SK-N-SH treated with all-trans-retinoic acid at 6 μM for 48 hours (cell line): ENCODE results near the gene CHST8.

ENCODE experiments used
- GLIS3 ChIP-seq: fragments of 250-450 bp; sonication (Bioruptor Pico); IDR thresholded peaks from 2 replicates; pipeline ENCODE4 v1.5.0; 2020; ENCODE audit warnings: mild to moderate bottlenecking, moderate library complexity
- OSR1 ChIP-seq: fragments of 250-450 bp; sonication (Bioruptor Pico); IDR thresholded peaks from 2 replicates; pipeline ENCODE4 v1.8.0; 2022; ENCODE audit warnings: moderate library complexity, mild to moderate bottlenecking, inconsistent platforms
- PPARA ChIP-seq: fragments of 250-450 bp; sonication (Bioruptor Pico); IDR thresholded peaks from 2 replicates; pipeline ENCODE4 v1.5.0; 2020; ENCODE audit warnings: mild to moderate bottlenecking, borderline replicate concordance
- TCF4 ChIP-seq: fragments of 250-450 bp; sonication (Bioruptor Pico); IDR thresholded peaks from 2 replicates; pipeline ENCODE4 v1.8.0; 2021; ENCODE audit warnings: mild to moderate bottlenecking, moderate library complexity, borderline replicate concordance
- ZFP3 ChIP-seq: fragments of 250-450 bp; sonication (Bioruptor Pico); IDR thresholded peaks from 2 replicates; pipeline ENCODE4 v1.5.0; 2020; ENCODE audit warnings: mild to moderate bottlenecking, moderate library complexity
- TF ChIP-seq, protein P1 (sequence below): fragments of 250-450 bp; sonication (Bioruptor Pico); IDR thresholded peaks from 2 replicates; pipeline ENCODE4 v1.8.0; 2020; ENCODE audit warnings: mild to moderate bottlenecking, moderate library complexity, borderline replicate concordance
- TF ChIP-seq, protein P2 (sequence below): fragments of 250-450 bp; sonication (Bioruptor Pico); IDR thresholded peaks from 2 replicates; pipeline ENCODE4 v1.5.1; 2020; ENCODE audit warnings: low read depth, mild to moderate bottlenecking, moderate library complexity

DNA sequence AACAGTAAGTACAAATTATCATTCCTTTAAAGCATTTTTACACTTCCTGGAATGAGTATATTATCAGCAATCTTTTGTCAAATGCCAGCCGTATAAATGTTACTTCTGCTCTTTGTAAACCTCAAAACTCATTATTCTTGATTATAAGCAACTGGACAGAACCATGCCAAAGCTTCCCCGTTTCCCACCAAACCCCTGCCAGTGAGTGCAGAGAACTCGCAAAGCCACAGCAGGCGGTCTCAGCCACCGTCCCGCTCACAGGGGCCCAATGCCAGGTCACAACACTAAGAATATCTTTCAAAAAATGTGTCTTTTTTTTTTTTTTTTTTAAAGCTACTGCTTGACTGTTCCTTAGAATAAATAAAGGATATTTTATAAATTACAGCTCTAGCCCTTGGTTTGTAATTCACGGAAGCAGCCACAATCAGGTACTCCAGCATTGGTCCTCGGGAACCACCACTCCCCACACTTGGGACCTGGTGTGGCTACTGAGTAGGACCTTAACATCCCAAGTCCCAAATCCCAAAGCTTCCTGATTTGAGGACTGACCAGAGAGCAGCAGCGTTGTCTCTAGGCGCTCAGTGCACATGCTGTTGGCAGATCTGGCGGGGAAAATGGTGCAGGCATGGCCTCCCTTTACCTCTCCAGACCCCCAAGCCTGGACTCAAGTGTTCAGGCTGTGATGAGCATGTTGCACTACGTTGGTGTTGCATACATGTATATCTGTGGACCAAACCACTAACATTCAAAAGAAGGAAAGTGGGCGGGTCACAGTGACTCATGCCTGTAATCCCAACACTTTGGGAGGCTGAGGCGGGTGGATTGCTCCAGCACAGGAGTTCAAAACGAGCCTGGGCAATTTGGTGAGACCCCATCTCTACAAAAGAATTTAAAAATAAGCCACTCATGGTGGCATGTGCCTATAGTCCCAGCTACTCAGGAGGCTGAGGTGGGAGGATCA, 193.9 kb downstream of the CHST8 start:
- TF ChIP-seq GLIS3 = no peak
- no peak for TF ChIP-seq OSR1 (CRISPR knock-in tag)
- TF ChIP-seq, protein P1, sequence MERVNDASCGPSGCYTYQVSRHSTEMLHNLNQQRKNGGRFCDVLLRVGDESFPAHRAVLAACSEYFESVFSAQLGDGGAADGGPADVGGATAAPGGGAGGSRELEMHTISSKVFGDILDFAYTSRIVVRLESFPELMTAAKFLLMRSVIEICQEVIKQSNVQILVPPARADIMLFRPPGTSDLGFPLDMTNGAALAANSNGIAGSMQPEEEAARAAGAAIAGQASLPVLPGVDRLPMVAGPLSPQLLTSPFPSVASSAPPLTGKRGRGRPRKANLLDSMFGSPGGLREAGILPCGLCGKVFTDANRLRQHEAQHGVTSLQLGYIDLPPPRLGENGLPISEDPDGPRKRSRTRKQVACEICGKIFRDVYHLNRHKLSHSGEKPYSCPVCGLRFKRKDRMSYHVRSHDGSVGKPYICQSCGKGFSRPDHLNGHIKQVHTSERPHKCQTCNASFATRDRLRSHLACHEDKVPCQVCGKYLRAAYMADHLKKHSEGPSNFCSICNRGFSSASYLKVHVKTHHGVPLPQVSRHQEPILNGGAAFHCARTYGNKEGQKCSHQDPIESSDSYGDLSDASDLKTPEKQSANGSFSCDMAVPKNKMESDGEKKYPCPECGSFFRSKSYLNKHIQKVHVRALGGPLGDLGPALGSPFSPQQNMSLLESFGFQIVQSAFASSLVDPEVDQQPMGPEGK = no peak
- TF ChIP-seq TCF4 (CRISPR knock-in tag) = no peak
- no peak for TF ChIP-seq PPARA (CRISPR knock-in tag)
- no peak for TF ChIP-seq ZFP3 (CRISPR knock-in tag)
- TF ChIP-seq, protein P2, sequence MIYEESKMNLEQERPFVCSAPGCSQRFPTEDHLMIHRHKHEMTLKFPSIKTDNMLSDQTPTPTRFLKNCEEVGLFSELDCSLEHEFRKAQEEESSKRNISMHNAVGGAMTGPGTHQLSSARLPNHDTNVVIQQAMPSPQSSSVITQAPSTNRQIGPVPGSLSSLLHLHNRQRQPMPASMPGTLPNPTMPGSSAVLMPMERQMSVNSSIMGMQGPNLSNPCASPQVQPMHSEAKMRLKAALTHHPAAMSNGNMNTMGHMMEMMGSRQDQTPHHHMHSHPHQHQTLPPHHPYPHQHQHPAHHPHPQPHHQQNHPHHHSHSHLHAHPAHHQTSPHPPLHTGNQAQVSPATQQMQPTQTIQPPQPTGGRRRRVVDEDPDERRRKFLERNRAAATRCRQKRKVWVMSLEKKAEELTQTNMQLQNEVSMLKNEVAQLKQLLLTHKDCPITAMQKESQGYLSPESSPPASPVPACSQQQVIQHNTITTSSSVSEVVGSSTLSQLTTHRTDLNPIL (CRISPR knock-in tag) = no peak
